NOMO-1 (cell line): ENCODE data around the gene SLC37A1.

ENCODE experiments used
- DNase-seq, 2 experiments: peaks; one replicate each; lab custom pipeline; 2025; ENCODE audit not compliant: unreplicated experiment in 2 of 2; lab: John Stamatoyannopoulos, UW

The SLC37A1 gene

GRCh38 chr21:42558846-42559245 lies 45.2 kb downstream of the SLC37A1 start:
- DNase-seq, result no peak

- no peak for DNase-seq
These were observed 45.7 kb downstream of the SLC37A1 start for GRCh38 chr21:42559326-42559725.

- DNase-seq, result no peak
These were observed 47.0 kb downstream of the SLC37A1 start for GRCh38 chr21:42560517-42561179.

GRCh38 chr21:42561762-42562650 lies 48.4 kb downstream of the SLC37A1 start:
- no peak for DNase-seq

- DNase-seq, result no peak
These were observed 49.2 kb downstream of the SLC37A1 start for GRCh38 chr21:42562816-42563215.

GRCh38 chr21:42563261-42563660 lies 49.6 kb downstream of the SLC37A1 start:
- no peak for DNase-seq

GRCh38 chr21:42563686-42564085 lies 50.0 kb downstream of the SLC37A1 start:
- DNase-seq, result no peak

- no peak for DNase-seq
These were observed 50.9 kb downstream of the SLC37A1 start for GRCh38 chr21:42564561-42564971.

GRCh38 chr21:42565206-42565810 lies 51.7 kb downstream of the SLC37A1 start:
- DNase-seq, result no peak

- DNase-seq, result no peak
These were observed 52.4 kb downstream of the SLC37A1 start for GRCh38 chr21:42565886-42566523.

GRCh38 chr21:42566524-42567213 lies 53.0 kb downstream of the SLC37A1 start:
- DNase-seq, result no peak

GRCh38 chr21:42567214-42567555 lies 53.5 kb downstream of the SLC37A1 start:
- no peak for DNase-seq

- no peak for DNase-seq
These were observed 54.2 kb downstream of the SLC37A1 start for GRCh38 chr21:42567861-42568260.

- no peak for DNase-seq
These were observed 54.7 kb downstream of the SLC37A1 start for GRCh38 chr21:42568376-42568775.

- no peak for DNase-seq
These were observed 55.4 kb downstream of the SLC37A1 start for GRCh38 chr21:42568866-42569731.

GRCh38 chr21:42569732-42570301 lies 56.2 kb downstream of the SLC37A1 start:
- no peak for DNase-seq

- DNase-seq, result no peak
These were observed 56.7 kb downstream of the SLC37A1 start for GRCh38 chr21:42570362-42570761.

- no peak for DNase-seq
These were observed 57.3 kb downstream of the SLC37A1 start for GRCh38 chr21:42570841-42571387.
